Amygdala (tissue), 56 donors: ENCODE measurements around the gene ZNF385D.
"Not testable (repeated sequence)": the region's sequence is repeated elsewhere in the genome, so short reads cannot be mapped to it uniquely, and the experiment has no call there.

Source experiments
- DNase-seq, 56 donors: peaks; one replicate each; lab custom pipeline; 2025; lab: John Stamatoyannopoulos, UW

Gene ZNF385D

GRCh38 chr3:21405671-21406667, 345.0 kb downstream of the ZNF385D start:
- DNase-seq: no peak

- no peak for DNase-seq
Measured at GRCh38 chr3:21398461-21398860, 352.5 kb downstream of the ZNF385D start.

- DNase-seq: no peak
Measured at GRCh38 chr3:21393683-21394311, 357.2 kb downstream of the ZNF385D start.

- no peak for DNase-seq
Measured at GRCh38 chr3:21392526-21392925, 358.5 kb downstream of the ZNF385D start.

- no peak for DNase-seq
Measured at GRCh38 chr3:21390856-21391255, 360.2 kb downstream of the ZNF385D start.

- no peak for DNase-seq
Measured at GRCh38 chr3:21390136-21390535, 360.9 kb downstream of the ZNF385D start.

GRCh38 chr3:21387142-21387826, 363.7 kb downstream of the ZNF385D start:
- not testable (repeated sequence) for DNase-seq

- DNase-seq: not testable (repeated sequence)
Measured at GRCh38 chr3:21378036-21378435, 373.0 kb downstream of the ZNF385D start.

- DNase-seq: no peak
Measured at GRCh38 chr3:21377071-21377769, 373.8 kb downstream of the ZNF385D start.

- no peak for DNase-seq
Measured at GRCh38 chr3:21372316-21372715, 378.7 kb downstream of the ZNF385D start.
